Measurements from ENCODE around the gene ALDH3A2.
"Not testable (repeated sequence)": the region's sequence is repeated elsewhere in the genome, so short reads cannot be mapped to it uniquely, and the experiment has no call there.

The ALDH3A2 gene

GRCh38 chr17:19672009-19672750 lies 23.6 kb downstream of the ALDH3A2 start:
- H3K36me3 ChIP-seq (ENCODE audit: control insufficient read depth, insufficient read depth, low read length): peaks cover 7% of the 10 kb centered on the region

GRCh38 chr17:19673623-19674022 lies 25.1 kb downstream of the ALDH3A2 start:
- Histone ChIP-seq H3K4me3 (ENCODE audit: low read length) (no peak overlapping the region), H3K27me3 (ENCODE audit: control insufficient read depth, insufficient read depth, low read length) (no peaks in the 10 kb centered on the region), H3K4me1 (ENCODE audit: control insufficient read depth, insufficient read depth, low read length) (no peaks in the 10 kb centered on the region), H3K9ac (ENCODE audit: low read length) (no peak overlapping the region), H3K36me3 (ENCODE audit: control insufficient read depth, insufficient read depth, low read length) (peaks cover 7% of the 10 kb centered on the region), H3K27ac (ENCODE audit: low read depth, low read length) (no peak overlapping the region)

More at GRCh38 chr17:19672009-19672750, 23.6 kb downstream of the ALDH3A2 start:
- no peak overlapping the region for H3K27ac ChIP-seq (ENCODE audit: low read depth, low read length)
- no peaks in the 10 kb centered on the region for H3K27me3 ChIP-seq (ENCODE audit: control insufficient read depth, insufficient read depth, low read length)
- no peak overlapping the region for H3K4me3 ChIP-seq (ENCODE audit: low read length)
- H3K4me1 ChIP-seq (ENCODE audit: control insufficient read depth, insufficient read depth, low read length): no peaks in the 10 kb centered on the region
- H3K9ac ChIP-seq (ENCODE audit: low read length): no peak overlapping the region

- Histone ChIP-seq H3K36me3 (ENCODE audit: control insufficient read depth, insufficient read depth, low read length) (peaks cover 7% of the 10 kb centered on the region), H3K4me3 (ENCODE audit: low read length) (no peak overlapping the region), H3K27me3 (ENCODE audit: control insufficient read depth, insufficient read depth, low read length) (no peaks in the 10 kb centered on the region), H3K9ac (ENCODE audit: low read length) (no peak overlapping the region), H3K4me1 (ENCODE audit: control insufficient read depth, insufficient read depth, low read length) (no peaks in the 10 kb centered on the region), H3K27ac (ENCODE audit: low read depth, low read length) (no peak overlapping the region)
Observed at GRCh38 chr17:19676896-19677295, 28.3 kb downstream of the ALDH3A2 start.

- Histone ChIP-seq H3K27me3 (ENCODE audit: control insufficient read depth, insufficient read depth, low read length) (no peaks in the 10 kb centered on the region), H3K27ac (ENCODE audit: low read depth, low read length) (no peak overlapping the region), H3K36me3 (ENCODE audit: control insufficient read depth, insufficient read depth, low read length) (peaks cover 7% of the 10 kb centered on the region), H3K4me1 (ENCODE audit: control insufficient read depth, insufficient read depth, low read length) (no peaks in the 10 kb centered on the region), H3K4me3 (ENCODE audit: low read length) (no peak overlapping the region), H3K9ac (ENCODE audit: low read length) (no peak overlapping the region)
Observed at GRCh38 chr17:19677736-19678379, 29.3 kb downstream of the ALDH3A2 start.

GRCh38 chr17:19678581-19679453 lies 30.3 kb downstream of the ALDH3A2 start:
- Histone ChIP-seq H3K9ac (ENCODE audit: low read length) (no peak overlapping the region), H3K27ac (ENCODE audit: low read depth, low read length) (no peak overlapping the region), H3K27me3 (ENCODE audit: control insufficient read depth, insufficient read depth, low read length) (no peaks in the 10 kb centered on the region), H3K4me3 (ENCODE audit: low read length) (no peak overlapping the region), H3K4me1 (ENCODE audit: control insufficient read depth, insufficient read depth, low read length) (no peaks in the 10 kb centered on the region), H3K36me3 (ENCODE audit: control insufficient read depth, insufficient read depth, low read length) (peaks cover 7% of the 10 kb centered on the region)

- no peak overlapping the region for H3K4me3 ChIP-seq (ENCODE audit: low read length)
- no peaks in the 10 kb centered on the region for H3K4me1 ChIP-seq (ENCODE audit: control insufficient read depth, insufficient read depth, low read length)
- no peak overlapping the region for H3K27ac ChIP-seq (ENCODE audit: low read depth, low read length)
- H3K27me3 ChIP-seq (ENCODE audit: control insufficient read depth, insufficient read depth, low read length): no peaks in the 10 kb centered on the region
- no peak overlapping the region for H3K9ac ChIP-seq (ENCODE audit: low read length)
- no peaks in the 10 kb centered on the region for H3K36me3 ChIP-seq (ENCODE audit: control insufficient read depth, insufficient read depth, low read length)
Observed at GRCh38 chr17:19683117-19683516, 34.6 kb downstream of the ALDH3A2 start.

- not testable (repeated sequence) for H3K4me1 ChIP-seq (ENCODE audit: control insufficient read depth, insufficient read depth, low read length); H3K4me3 ChIP-seq (ENCODE audit: low read length); H3K9ac ChIP-seq (ENCODE audit: low read length); H3K27ac ChIP-seq (ENCODE audit: low read depth, low read length); H3K27me3 ChIP-seq (ENCODE audit: control insufficient read depth, insufficient read depth, low read length); H3K36me3 ChIP-seq (ENCODE audit: control insufficient read depth, insufficient read depth, low read length)
Observed at GRCh38 chr17:19684909-19685580, 36.5 kb downstream of the ALDH3A2 start.

GRCh38 chr17:19686400-19687090 lies 38.0 kb downstream of the ALDH3A2 start:
- Histone ChIP-seq H3K27me3 (ENCODE audit: control insufficient read depth, insufficient read depth, low read length) (no peaks in the 10 kb centered on the region), H3K27ac (ENCODE audit: low read depth, low read length) (no peak overlapping the region), H3K4me3 (ENCODE audit: low read length) (no peak overlapping the region), H3K4me1 (ENCODE audit: control insufficient read depth, insufficient read depth, low read length) (no peaks in the 10 kb centered on the region), H3K36me3 (ENCODE audit: control insufficient read depth, insufficient read depth, low read length) (no peaks in the 10 kb centered on the region), H3K9ac (ENCODE audit: low read length) (no peak overlapping the region)

GRCh38 chr17:19702217-19702641 lies 53.7 kb downstream of the ALDH3A2 start:
- no peak overlapping the region for H3K9ac ChIP-seq (ENCODE audit: low read length)
- H3K4me1 ChIP-seq (ENCODE audit: control insufficient read depth, insufficient read depth, low read length): no peaks in the 10 kb centered on the region
- no peaks in the 10 kb centered on the region for H3K27me3 ChIP-seq (ENCODE audit: control insufficient read depth, insufficient read depth, low read length)
- H3K27ac ChIP-seq (ENCODE audit: low read depth, low read length): no peak overlapping the region
- H3K4me3 ChIP-seq (ENCODE audit: low read length): no peak overlapping the region
- no peaks in the 10 kb centered on the region for H3K36me3 ChIP-seq (ENCODE audit: control insufficient read depth, insufficient read depth, low read length)

- Histone ChIP-seq H3K4me1 (ENCODE audit: control insufficient read depth, insufficient read depth, low read length) (no peaks in the 10 kb centered on the region), H3K36me3 (ENCODE audit: control insufficient read depth, insufficient read depth, low read length) (no peaks in the 10 kb centered on the region), H3K4me3 (ENCODE audit: low read length) (no peak overlapping the region), H3K27me3 (ENCODE audit: control insufficient read depth, insufficient read depth, low read length) (no peaks in the 10 kb centered on the region), H3K9ac (ENCODE audit: low read length) (no peak overlapping the region), H3K27ac (ENCODE audit: low read depth, low read length) (no peak overlapping the region)
Observed at GRCh38 chr17:19703106-19703827, 54.7 kb downstream of the ALDH3A2 start.

- Histone ChIP-seq H3K4me3 (ENCODE audit: low read length) (no peak overlapping the region), H3K27ac (ENCODE audit: low read depth, low read length) (no peak overlapping the region), H3K27me3 (ENCODE audit: control insufficient read depth, insufficient read depth, low read length) (no peaks in the 10 kb centered on the region), H3K4me1 (ENCODE audit: control insufficient read depth, insufficient read depth, low read length) (no peaks in the 10 kb centered on the region), H3K9ac (ENCODE audit: low read length) (no peak overlapping the region), H3K36me3 (ENCODE audit: control insufficient read depth, insufficient read depth, low read length) (no peaks in the 10 kb centered on the region)
Observed at GRCh38 chr17:19703828-19704613, 55.5 kb downstream of the ALDH3A2 start.
